HUES64 (cell line): ENCODE measurements around the gene GMDS.
"Not testable (repeated sequence)": the region's sequence is repeated elsewhere in the genome, so short reads cannot be mapped to it uniquely, and the experiment has no call there.

ENCODE experiments used
- H3K27ac ChIP-seq: 2 replicates; pipeline ENCODE4 v1.7.0; 2013; ENCODE audit warnings: low read depth, low read length, inconsistent platforms
- H3K27me3 ChIP-seq: 2 replicates; pipeline ENCODE4 v1.6.1; 2013; ENCODE audit warnings: mild to moderate bottlenecking, low read length; ENCODE audit not compliant: insufficient read depth
- H3K36me3 ChIP-seq: 2 replicates; pipeline ENCODE4 v1.6.1; 2013; ENCODE audit warnings: mild to moderate bottlenecking, low read length; ENCODE audit not compliant: insufficient read depth
- H3K4me1 ChIP-seq: 2 replicates; pipeline ENCODE4 v1.6.1; 2013; ENCODE audit warnings: mild to moderate bottlenecking, low read length, moderate library complexity; ENCODE audit not compliant: insufficient read depth
- H3K4me3 ChIP-seq: 2 replicates; pipeline ENCODE4 v1.5.1; 2013; ENCODE audit warnings: mild to moderate bottlenecking, low read length, moderate library complexity
- H3K9ac ChIP-seq: 2 replicates; pipeline ENCODE4 v1.6.1; 2013; ENCODE audit warnings: mild to moderate bottlenecking, low read depth, low read length
- H3K9me3 ChIP-seq: 2 replicates; pipeline ENCODE4 v1.6.1; 2013; ENCODE audit warnings: low read depth, low read length; ENCODE audit not compliant: insufficient read depth
- WGBS: fragments of 150-250, 120-280 bp; methylation state at CpG from one replicate; pipeline ENCODE4 v1.1.7; 2013; ENCODE audit warnings: missing lambda C conversion rate; 5-methylcytosine and 5-hydroxymethylcytosine counted together

Gene GMDS

GRCh38 chr6:1759870-1760269 is 485.5 kb downstream of the GMDS start:
- H3K4me1 ChIP-seq = no peaks in the 10 kb centered on the region
- 88% methylated on average over 8 of the region's 8 CpGs for WGBS
- no peaks in the 10 kb centered on the region for H3K27me3 ChIP-seq
- H3K9ac ChIP-seq = no peak overlapping the region
- no peak overlapping the region for H3K27ac ChIP-seq
- H3K36me3 ChIP-seq = no peaks in the 10 kb centered on the region
- H3K9me3 ChIP-seq = no peaks in the 10 kb centered on the region
- no peak overlapping the region for H3K4me3 ChIP-seq

DNA sequence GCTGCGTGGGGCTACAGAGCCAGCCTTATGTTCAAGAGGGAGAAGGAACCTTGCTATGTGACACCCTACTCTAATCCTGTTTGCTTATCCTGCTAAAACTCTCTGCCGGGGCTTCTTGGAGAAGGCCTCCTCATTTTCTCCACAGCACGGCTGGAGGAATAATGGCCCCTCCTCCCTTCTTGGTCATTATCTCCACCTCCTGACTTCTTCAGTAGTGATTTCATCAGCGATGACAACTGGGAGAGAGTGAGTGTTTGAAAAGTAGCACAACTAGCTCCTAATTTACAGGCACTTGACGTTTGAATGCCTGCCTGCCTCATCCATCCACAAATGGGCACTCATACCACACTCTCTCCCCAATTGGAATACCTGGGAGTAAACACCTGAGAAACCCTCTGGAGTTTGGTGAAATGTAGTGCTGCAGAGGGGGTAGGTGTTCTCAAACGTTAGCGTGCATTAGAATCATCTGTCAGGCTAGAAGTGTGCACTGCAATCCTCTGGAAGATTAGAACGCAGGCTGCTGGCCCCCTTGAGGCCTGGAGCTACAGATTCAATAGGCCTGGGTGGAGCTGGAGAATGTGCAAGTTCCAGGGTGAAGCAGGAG is 487.2 kb downstream of the GMDS start:
- Histone ChIP-seq H3K36me3 (no peaks in the 10 kb centered on the region), H3K27ac (no peak overlapping the region), H3K9ac (no peak overlapping the region), H3K4me1 (no peaks in the 10 kb centered on the region), H3K27me3 (no peaks in the 10 kb centered on the region), H3K9me3 (no peaks in the 10 kb centered on the region), H3K4me3 (no peak overlapping the region)
- whole genome bisulfite sequencing = 72% methylated on average over 7 of the region's 8 CpGs

GRCh38 chr6:1757131-1757530 is 488.3 kb downstream of the GMDS start:
- Histone ChIP-seq H3K27me3 (no peaks in the 10 kb centered on the region), H3K4me3 (no peak overlapping the region), H3K36me3 (no peaks in the 10 kb centered on the region), H3K9ac (no peak overlapping the region), H3K27ac (no peak overlapping the region), H3K9me3 (no peaks in the 10 kb centered on the region), H3K4me1 (no peaks in the 10 kb centered on the region)
- WGBS = 95% methylated on average over 8 of the region's 8 CpGs

GRCh38 chr6:1756472-1757129 is 488.8 kb downstream of the GMDS start:
- Histone ChIP-seq H3K27me3 (no peaks in the 10 kb centered on the region), H3K9ac (no peak overlapping the region), H3K4me1 (no peaks in the 10 kb centered on the region), H3K36me3 (no peaks in the 10 kb centered on the region), H3K4me3 (no peak overlapping the region), H3K27ac (no peak overlapping the region), H3K9me3 (no peaks in the 10 kb centered on the region)
- WGBS = 96% methylated on average over 14 of the region's 14 CpGs

DNA sequence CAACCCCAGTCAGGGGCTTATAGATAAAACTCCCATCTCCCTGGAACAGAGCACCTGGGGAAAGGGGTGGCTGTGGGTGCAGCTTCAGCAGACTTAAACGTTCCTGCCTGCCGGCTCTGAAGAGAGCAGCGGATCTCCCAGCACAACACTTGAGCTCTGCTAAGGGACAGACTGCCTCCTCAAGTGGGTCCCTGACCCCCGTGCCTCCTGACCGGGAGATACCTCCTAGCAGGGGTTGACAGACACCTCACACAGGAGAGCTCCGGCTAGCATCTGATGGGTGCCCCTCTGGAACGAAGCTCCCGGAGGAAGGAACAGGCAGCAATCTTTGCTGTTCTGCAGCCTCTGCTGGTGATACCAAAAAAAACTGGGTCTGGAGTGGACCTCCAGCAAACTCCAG is 494.3 kb downstream of the GMDS start:
- H3K27ac ChIP-seq, H3K9ac ChIP-seq, H3K9me3 ChIP-seq, H3K36me3 ChIP-seq, H3K4me1 ChIP-seq, H3K4me3 ChIP-seq, H3K27me3 ChIP-seq: not testable (repeated sequence)
- WGBS = 96% methylated on average over 8 of the region's 8 CpGs

- Histone ChIP-seq H3K9me3 (no peaks in the 10 kb centered on the region), H3K9ac (no peak overlapping the region), H3K27ac (no peak overlapping the region), H3K36me3 (no peaks in the 10 kb centered on the region), H3K4me3 (no peak overlapping the region), H3K27me3 (no peaks in the 10 kb centered on the region), H3K4me1 (peaks cover 6% of the 10 kb centered on the region; the same call in 1 of the 2 replicates)
- 98% methylated on average over 6 of the region's 6 CpGs for WGBS
Observed at GRCh38 chr6:1749041-1749440, 496.4 kb downstream of the GMDS start.

DNA sequence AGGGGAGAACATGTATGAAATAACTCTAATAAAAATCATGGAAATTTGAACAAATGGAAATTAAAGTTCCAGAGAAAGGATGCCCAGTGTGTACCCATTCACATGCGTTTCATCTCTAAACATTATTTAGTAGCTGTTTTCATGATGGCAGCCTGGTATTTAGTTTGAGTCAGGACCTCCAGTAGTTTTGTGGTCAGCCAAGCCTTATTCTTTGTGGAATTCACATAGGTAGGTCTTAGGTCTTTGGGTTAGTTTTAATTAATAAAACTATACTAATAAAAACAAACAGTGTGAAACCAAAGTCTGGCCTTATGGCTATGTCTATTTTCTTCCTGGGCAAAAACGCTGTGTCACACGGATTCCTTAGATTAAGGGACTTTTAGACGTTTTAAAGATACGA is 497.9 kb downstream of the GMDS start:
- no peaks in the 10 kb centered on the region for H3K27me3 ChIP-seq
- no peaks in the 10 kb centered on the region for H3K36me3 ChIP-seq
- H3K9ac ChIP-seq = no peak overlapping the region
- H3K4me1 ChIP-seq = peaks cover 6% of the 10 kb centered on the region; the same call in 1 of the 2 replicates
- H3K4me3 ChIP-seq = no peak overlapping the region
- WGBS = 97% methylated on average over 5 of the region's 5 CpGs
- no peak overlapping the region for H3K27ac ChIP-seq
- no peaks in the 10 kb centered on the region for H3K9me3 ChIP-seq

DNA sequence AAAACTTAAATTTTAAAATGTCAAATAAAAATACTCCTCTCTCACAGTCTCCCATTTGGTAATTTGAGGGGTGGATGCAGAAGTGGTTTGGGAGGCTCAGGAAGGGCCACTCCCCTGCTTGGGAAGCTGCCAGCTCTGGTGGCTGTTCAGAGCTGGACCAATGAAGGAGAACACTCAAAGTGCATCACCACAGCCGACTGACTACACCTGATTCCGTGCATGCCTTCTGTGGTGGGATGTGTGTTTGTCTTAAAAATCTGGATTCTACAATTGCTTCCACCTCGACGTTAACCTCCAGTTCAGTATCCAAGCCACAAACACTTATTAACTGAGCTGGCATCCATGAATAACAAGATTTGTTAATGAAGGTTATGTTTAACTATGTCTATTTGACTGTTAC is 498.4 kb downstream of the GMDS start:
- Histone ChIP-seq H3K9ac (no peak overlapping the region), H3K27ac (no peak overlapping the region), H3K9me3 (no peaks in the 10 kb centered on the region), H3K36me3 (no peaks in the 10 kb centered on the region), H3K4me3 (no peak overlapping the region), H3K27me3 (no peaks in the 10 kb centered on the region), H3K4me1 (peaks cover 6% of the 10 kb centered on the region; the same call in 1 of the 2 replicates)
- 86% methylated on average over 2 of the region's 4 CpGs for WGBS

DNA sequence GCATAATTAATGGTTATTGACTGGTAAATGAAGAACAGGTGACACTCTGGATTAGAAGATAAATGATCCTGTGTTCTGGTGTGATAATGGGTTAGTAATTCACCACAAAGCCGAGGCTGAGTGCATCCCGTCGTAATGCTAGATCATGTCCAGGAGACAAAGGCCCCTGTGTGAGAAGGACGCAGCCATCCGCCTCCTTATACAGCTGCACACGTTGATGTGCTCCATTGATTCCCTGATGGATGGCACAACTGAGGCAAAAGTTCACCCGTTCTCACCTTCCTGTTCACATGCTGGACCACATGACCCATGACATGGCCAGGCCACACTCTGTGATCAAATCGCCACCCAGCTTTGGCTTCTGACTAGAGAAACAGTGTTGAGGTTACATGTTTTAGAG is 499.6 kb downstream of the GMDS start:
- H3K27ac ChIP-seq = no peak overlapping the region
- H3K4me3 ChIP-seq = no peak overlapping the region
- no peaks in the 10 kb centered on the region for H3K9me3 ChIP-seq
- 93% methylated on average over 8 of the region's 8 CpGs for WGBS
- no peaks in the 10 kb centered on the region for H3K36me3 ChIP-seq
- no peaks in the 10 kb centered on the region for H3K27me3 ChIP-seq
- no peak overlapping the region for H3K9ac ChIP-seq
- peaks cover 6% of the 10 kb centered on the region; the same call in 1 of the 2 replicates for H3K4me1 ChIP-seq

DNA sequence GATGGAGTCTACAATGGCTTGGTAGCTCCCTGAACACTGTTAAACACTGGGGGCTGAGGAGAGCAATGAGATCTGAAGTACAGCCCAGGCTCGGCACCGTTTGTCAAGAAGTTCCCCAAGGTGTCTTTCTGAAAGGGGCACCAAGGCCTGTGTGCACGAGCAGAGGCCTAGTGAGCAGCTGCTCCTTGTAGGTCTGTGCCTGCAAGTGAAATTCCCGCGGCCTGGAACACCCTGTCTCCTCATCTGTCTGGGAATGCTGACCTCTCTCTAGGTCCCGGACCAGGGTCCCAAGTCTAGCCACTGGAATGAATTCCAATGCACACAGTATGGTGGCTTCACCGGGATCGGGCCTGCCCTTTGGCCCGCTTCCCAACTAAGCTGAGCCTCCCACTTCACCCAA is 500.9 kb downstream of the GMDS start:
- H3K4me3 ChIP-seq = no peak overlapping the region
- no peaks in the 10 kb centered on the region for H3K27me3 ChIP-seq
- WGBS = 94% methylated on average over 9 of the region's 9 CpGs
- H3K9me3 ChIP-seq = no peaks in the 10 kb centered on the region
- H3K9ac ChIP-seq = no peak overlapping the region
- H3K4me1 ChIP-seq = peaks cover 6% of the 10 kb centered on the region; the same call in 1 of the 2 replicates
- H3K36me3 ChIP-seq = no peaks in the 10 kb centered on the region
- H3K27ac ChIP-seq = no peak overlapping the region

DNA sequence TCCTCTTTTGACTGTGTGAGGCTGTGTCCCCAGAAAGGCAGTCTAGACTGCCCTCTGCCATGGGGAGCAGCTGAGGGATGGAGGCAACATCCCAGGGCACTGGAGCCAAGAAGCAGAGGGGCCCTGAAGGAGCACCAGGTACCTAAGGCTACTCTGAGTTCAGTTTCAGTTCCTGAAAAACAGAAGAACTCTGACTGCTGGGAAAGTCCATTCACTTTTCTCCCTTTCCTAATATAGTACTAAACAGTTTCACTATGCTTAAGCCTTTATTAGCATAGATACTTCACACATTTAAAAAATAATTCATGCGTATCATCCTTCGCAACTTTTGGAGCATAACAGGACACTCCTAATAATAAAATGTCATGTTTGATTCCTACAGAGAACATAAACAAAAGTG is 505.7 kb downstream of the GMDS start:
- Histone ChIP-seq H3K9me3 (no peaks in the 10 kb centered on the region), H3K4me1 (no peaks in the 10 kb centered on the region), H3K27ac (no peak overlapping the region), H3K27me3 (no peaks in the 10 kb centered on the region), H3K4me3 (no peak overlapping the region), H3K36me3 (no peaks in the 10 kb centered on the region), H3K9ac (no peak overlapping the region)
- 78% methylated on average over 2 of the region's 2 CpGs for WGBS

DNA sequence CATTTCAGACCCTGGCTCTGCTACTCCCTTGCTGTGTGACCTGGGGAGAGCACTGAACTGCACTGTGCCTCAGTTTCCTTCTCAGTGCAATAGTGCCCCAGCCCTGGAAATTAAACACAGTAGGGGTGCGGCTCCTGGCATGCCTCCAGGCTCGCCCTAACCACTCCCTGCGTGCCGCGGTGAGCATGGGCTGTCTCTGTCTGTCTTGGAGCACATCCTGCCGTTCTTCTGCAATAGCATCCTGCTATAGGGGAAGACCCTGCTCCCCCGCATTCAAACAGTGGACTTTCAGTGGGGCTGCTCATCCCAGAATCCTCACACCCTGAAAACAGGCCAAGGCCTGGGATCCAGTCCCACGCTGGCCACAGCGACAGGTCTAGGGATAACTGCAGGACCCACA is 506.2 kb downstream of the GMDS start:
- no peak overlapping the region for H3K4me3 ChIP-seq
- WGBS = 96% methylated on average over 9 of the region's 9 CpGs
- H3K9ac ChIP-seq = no peak overlapping the region
- no peaks in the 10 kb centered on the region for H3K4me1 ChIP-seq
- no peaks in the 10 kb centered on the region for H3K9me3 ChIP-seq
- H3K36me3 ChIP-seq = no peaks in the 10 kb centered on the region
- no peaks in the 10 kb centered on the region for H3K27me3 ChIP-seq
- H3K27ac ChIP-seq = no peak overlapping the region
